Small intestine (tissue), 7 donors: ENCODE data around the gene IQGAP2. TPM values are rescaled to one million over a fixed set of nuclear protein-coding genes. Genes with fewer than 3 reads are reported as not detected.

Experiments used
- DNase-seq, 2 donors: peaks; one replicate each; pipeline versions ENCODE4 v3.0.0 to v3.0.0-alpha.2; 2013
- FAIRE-seq: peaks from 2 replicates; lab custom pipeline; 2012; peaks lifted over from hg19 to GRCh38; lab: Jason Lieb, UNC
- H3K27ac ChIP-seq, 3 donors: one replicate each; pipeline ENCODE4 v1.5.1; 2013; ENCODE audit warnings: low read length in 2 of 3, mild to moderate bottlenecking in 2 of 3, control low read depth in 1 of 3, inconsistent platforms in 1 of 3, low read depth in 1 of 3, moderate library complexity in 1 of 3
- H3K27me3 ChIP-seq, 3 donors: one replicate each; pipeline ENCODE4 v1.6.1; 2013; ENCODE audit warnings: low read length in 3 of 3, inconsistent platforms in 1 of 3; ENCODE audit not compliant: control insufficient read depth in 3 of 3, insufficient read depth in 3 of 3
- H3K36me3 ChIP-seq, 3 donors: one replicate each; pipeline ENCODE4 v1.6.1; 2013; ENCODE audit warnings: low read length in 3 of 3, inconsistent platforms in 1 of 3, low read depth in 1 of 3, mild to moderate bottlenecking in 1 of 3, moderate library complexity in 1 of 3; ENCODE audit not compliant: control insufficient read depth in 3 of 3, insufficient read depth in 2 of 3
- H3K4me1 ChIP-seq, 3 donors: one replicate each; pipeline ENCODE4 v1.6.1; 2013; ENCODE audit warnings: low read length in 2 of 3, inconsistent platforms in 1 of 3, low read depth in 1 of 3, mild to moderate bottlenecking in 1 of 3, moderate library complexity in 1 of 3; ENCODE audit not compliant: control insufficient read depth in 3 of 3, insufficient read depth in 2 of 3
- H3K4me3 ChIP-seq, 3 donors: one replicate each; pipeline ENCODE4 v1.5.1; 2013; ENCODE audit warnings: low read length in 3 of 3, control low read depth in 1 of 3, inconsistent platforms in 1 of 3, low read depth in 1 of 3, mild to moderate bottlenecking in 1 of 3, moderate library complexity in 1 of 3
- H3K9me3 ChIP-seq, 2 donors: one replicate each; pipeline ENCODE4 v1.6.1; 2013; ENCODE audit warnings: low read depth in 1 of 2, low read length in 1 of 2; ENCODE audit not compliant: control insufficient read depth in 2 of 2, insufficient read depth in 1 of 2
- WGBS, 3 donors: extraction: QIAGEN DNeasy Blood & Tissue Kit; methylation state at CpG; one replicate each; pipeline ENCODE4 v1.1.7; 2013; 5-methylcytosine and 5-hydroxymethylcytosine counted together
- polyA plus RNA-seq, 4 donors: library from polyadenylated mRNA; stranded (reverse) in 3 of 4; unstranded in 1 of 4; fragments of 200-250 nt in 3 of 4; fragments of 120-200 nt in 1 of 4; gene quantifications; one replicate each; pipeline versions ENCODE4 v1.2.1 to v1.2.3, GENCODE V29; 2013
- donor health status: healthy with polysubstance abuse.
- donor health status: control.
- donor health status: control.
- donor health status: Bipolar disorder and iron deficiency.
- donor health status: healthy.

IQGAP2 gene
- polyA plus RNA-seq, 4 donors, result 13.6 to 138 (median 85.6) TPM

DNA sequence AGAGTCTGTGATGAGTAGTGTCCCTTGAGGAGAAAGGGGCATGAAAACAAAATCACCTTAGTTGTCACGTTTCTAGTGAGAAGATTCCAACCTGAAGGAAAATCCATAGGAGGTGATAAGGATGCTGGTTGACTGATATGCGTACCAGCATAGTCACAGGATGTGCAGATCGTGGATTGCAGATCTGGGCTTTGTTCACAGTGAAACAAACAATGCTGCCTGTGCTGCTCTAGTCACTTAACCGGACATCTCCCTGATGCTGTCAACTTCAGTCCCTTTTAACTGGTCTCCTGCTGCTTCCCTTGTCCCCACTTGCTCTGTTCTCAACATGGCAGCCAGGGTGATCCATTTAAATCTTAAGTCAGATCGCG, 89.7 kb downstream of the IQGAP2 start:
- H3K36me3 ChIP-seq, result peaks cover 0 to 4% (median 0%) of the 10 kb centered on the region in 3 donors
- DNase-seq, result no peak
- no peak overlapping the region for H3K27ac ChIP-seq
- FAIRE-seq, result no peak
- H3K4me1 ChIP-seq, result peaks cover 0 to 11% (median 5%) of the 10 kb centered on the region in 3 donors
- H3K9me3 ChIP-seq, result no peaks in the 10 kb centered on the region
- H3K27me3 ChIP-seq, result no peaks in the 10 kb centered on the region
- H3K4me3 ChIP-seq, result no peak overlapping the region
- whole genome bisulfite sequencing, 3 donors, result 88 to 89% (median 88%) methylated on average over 6 of the region's 6 CpGs

DNA sequence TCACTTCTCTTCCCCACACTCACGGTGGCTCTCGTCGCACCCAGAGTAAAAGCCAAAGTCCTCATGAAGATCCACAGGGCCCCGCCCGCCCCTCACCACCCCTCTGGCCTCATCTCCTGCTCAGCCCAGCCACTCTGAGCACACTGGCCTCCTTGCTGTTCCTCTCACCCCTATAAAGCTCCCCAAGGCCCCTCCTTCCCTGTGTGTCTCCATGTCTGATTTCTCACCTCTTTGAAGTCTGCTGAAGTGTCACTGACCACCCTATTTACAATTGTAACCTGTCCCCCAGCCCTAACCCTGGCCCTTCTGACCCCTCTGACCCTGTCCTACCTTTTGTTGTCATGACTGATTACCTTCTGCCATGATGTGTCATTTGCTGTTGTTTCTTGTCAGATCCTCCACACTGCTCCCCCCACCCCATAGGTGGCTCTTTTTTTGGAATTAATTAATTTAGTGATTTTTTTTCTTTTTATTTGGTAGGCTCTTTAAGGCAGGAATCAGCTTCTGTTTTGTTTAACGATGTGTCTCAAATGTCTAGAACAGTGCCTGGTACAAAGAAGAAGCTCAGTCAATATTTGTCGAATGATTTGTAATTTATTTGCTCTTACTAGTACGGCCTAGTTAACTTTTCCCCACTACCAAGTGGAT, 90.2 kb downstream of the IQGAP2 start:
- Histone ChIP-seq H3K36me3 (peaks cover 0 to 4% (median 0%) of the 10 kb centered on the region in 3 donors), H3K9me3 (no peaks in the 10 kb centered on the region), H3K27me3 (no peaks in the 10 kb centered on the region), H3K27ac (no peak overlapping the region), H3K4me3 (no peak overlapping the region), H3K4me1 (peaks cover 0 to 9% (median 5%) of the 10 kb centered on the region in 3 donors)
- FAIRE-seq, result no peak
- DNase-seq, result no peak
- 75 to 87% (median 79%) methylated on average over 8 of the region's 8 CpGs for WGBS, 3 donors

DNA sequence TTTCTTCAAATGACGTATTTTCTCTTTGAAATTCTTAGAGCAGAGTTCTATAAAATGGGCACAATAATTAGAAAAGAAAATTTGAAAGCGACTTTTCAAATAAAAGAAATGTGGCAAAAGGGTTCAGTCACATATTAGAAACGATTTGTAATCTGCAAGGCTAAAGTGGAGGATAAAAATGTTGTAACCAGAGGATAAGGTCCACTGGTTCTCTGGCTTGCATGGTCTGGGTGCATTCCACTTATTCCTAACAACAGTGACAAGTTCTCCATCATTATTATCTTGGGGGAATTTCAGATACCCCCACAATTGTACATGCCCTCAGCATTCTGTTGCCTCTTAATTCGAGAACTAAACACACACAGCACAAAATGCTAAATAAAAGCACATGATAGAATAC, 91.1 kb downstream of the IQGAP2 start:
- 83 to 93% (median 88%) methylated on average over 4 of the region's 4 CpGs for WGBS, 3 donors
- Histone ChIP-seq H3K36me3 (no peaks in the 10 kb centered on the region), H3K4me3 (no peak overlapping the region), H3K27me3 (no peaks in the 10 kb centered on the region), H3K4me1 (peaks cover 0 to 9% (median 5%) of the 10 kb centered on the region in 3 donors), H3K9me3 (no peaks in the 10 kb centered on the region), H3K27ac (no peak overlapping the region)
- DNase-seq, result no peak
- FAIRE-seq, result no peak

DNA sequence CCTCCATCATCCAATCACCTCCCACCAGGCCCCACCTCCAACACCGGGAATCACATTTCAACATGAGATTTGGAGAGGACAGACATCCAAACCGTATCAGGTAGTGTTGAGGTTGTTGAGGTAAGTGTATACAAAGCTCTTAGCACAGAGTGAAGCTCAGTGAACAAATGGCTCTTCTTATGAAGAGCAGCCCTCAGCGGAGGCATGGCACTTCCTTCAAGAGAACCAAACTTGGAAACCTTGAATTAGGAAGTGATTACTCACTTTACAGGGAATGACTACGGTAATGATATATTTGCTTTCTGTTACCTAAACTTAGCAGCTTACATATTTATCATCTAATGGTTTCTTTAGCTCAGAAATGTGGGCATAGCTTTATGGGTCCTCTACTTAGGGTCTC, 92.8 kb downstream of the IQGAP2 start:
- no peak overlapping the region for H3K27ac ChIP-seq
- WGBS, 3 donors, result 83 to 94% (median 85%) methylated on average over 4 of the region's 4 CpGs

DNA sequence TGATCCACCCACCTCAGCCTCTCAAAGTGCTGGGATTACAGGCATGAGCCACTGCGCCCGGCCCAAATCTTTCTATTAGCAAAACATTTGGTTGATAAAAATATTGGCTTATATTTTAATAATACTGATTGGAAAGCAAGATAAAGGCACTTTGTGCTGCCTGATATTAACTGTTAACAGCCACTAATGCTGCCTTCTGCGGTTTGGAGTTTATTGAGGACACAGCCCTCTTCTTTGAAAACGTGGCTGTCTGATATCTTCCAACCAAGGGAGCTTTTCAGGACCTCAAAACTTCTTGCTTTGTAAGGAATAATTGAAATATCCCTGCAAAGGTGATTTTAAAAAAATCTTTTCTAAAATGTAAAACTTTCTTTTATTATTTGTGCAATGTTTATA, 94.0 kb downstream of the IQGAP2 start:
- peaks cover 0 to 5% (median 2%) of the 10 kb centered on the region in 3 donors for H3K4me1 ChIP-seq
- no peak for DNase-seq
- H3K27ac ChIP-seq, result no peak overlapping the region
- no peaks in the 10 kb centered on the region for H3K27me3 ChIP-seq
- H3K4me3 ChIP-seq, result no peak overlapping the region
- no peaks in the 10 kb centered on the region for H3K9me3 ChIP-seq
- WGBS, 3 donors, result 18 to 54% (median 38%) methylated on average over 4 of the region's 4 CpGs
- FAIRE-seq, result no peak
- no peaks in the 10 kb centered on the region for H3K36me3 ChIP-seq

More for the DNA sequence above, 92.8 kb downstream of the IQGAP2 start:
- no peaks in the 10 kb centered on the region for H3K36me3 ChIP-seq
- DNase-seq, result no peak
- no peak for FAIRE-seq
- H3K27me3 ChIP-seq, result no peaks in the 10 kb centered on the region
- H3K9me3 ChIP-seq, result no peaks in the 10 kb centered on the region
- H3K4me3 ChIP-seq, result no peak overlapping the region
- H3K4me1 ChIP-seq, result peaks cover 0 to 5% (median 5%) of the 10 kb centered on the region in 3 donors

DNA sequence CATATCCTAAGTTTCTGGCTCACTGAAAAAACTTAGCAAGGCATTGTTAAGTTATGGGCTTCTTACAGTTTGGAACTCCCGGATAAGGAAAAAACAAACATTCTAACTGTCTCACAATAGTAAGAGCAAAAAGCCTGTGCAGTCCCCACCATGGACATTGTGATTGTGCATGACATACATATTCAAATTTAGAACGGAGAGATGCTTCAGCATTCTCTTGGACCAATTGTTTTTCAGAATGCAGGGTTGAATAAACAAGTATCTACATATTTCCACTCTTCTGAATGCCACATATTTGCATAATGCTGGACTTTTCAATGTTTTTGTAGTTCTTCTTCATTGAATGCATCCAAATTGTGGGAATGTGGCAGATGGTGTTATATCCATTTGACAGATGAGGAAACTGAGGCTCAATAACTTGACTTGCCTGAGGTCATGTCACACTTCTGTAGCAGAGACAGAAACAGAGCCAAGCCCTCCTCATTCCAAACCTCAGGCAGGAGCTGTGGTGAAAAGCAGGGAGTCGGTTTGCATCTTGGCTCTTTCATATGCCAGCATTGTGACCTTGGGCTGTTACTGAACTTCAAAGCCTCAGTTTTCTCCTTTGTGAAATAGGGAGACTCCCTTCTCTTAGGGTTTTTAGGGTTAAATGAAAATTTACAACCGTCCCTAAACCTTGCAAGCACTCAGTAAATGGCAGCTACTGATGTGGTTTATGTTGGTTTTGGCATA, 95.1 kb downstream of the IQGAP2 start:
- Histone ChIP-seq H3K27ac (no peak overlapping the region), H3K4me1 (peaks cover 0 to 2% (median 2%) of the 10 kb centered on the region in 3 donors), H3K36me3 (no peaks in the 10 kb centered on the region), H3K9me3 (no peaks in the 10 kb centered on the region), H3K4me3 (no peak overlapping the region), H3K27me3 (no peaks in the 10 kb centered on the region)
- 72 to 80% (median 74%) methylated on average over 4 of the region's 4 CpGs for WGBS, 3 donors
- DNase-seq (no peak), FAIRE-seq (no peak)

DNA sequence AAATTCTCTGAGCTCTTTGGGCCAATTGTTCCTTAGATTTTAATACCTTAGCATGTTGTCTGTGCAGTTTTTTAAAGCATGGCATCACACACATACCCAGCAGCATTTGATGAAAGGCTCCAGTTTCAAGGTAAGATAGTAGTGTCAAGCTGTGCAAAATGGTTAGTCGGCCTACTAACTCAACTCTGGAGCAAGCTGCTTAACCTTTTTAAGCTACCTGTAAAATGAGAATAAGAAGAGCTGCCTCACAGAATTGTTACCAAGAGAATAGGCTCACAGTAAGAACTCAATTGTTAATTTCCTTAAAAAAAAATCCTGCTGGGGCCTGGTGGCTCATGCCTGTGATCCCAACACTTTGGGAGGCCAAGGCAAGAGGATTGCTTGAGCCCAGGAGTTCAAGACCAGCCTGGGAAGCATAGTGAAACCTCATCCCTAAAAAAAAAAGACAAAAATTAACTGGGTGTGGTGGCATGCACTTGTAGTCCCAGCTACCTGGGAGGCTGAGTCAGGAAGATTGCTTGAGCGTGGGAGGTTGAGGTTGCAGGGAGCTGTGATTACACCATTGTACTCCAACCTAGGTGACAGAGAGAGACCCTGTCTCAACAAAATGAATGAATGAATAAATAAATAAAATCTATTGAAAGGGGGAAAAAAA, 96.5 kb downstream of the IQGAP2 start:
- no peaks in the 10 kb centered on the region for H3K9me3 ChIP-seq
- 90 to 95% (median 94%) methylated on average over 2 of the region's 2 CpGs for WGBS, 3 donors
- H3K4me1 ChIP-seq, result peaks cover 0 to 2% (median 2%) of the 10 kb centered on the region in 3 donors
- no peak for DNase-seq
- H3K27me3 ChIP-seq, result no peaks in the 10 kb centered on the region
- no peak for FAIRE-seq
- H3K27ac ChIP-seq, result no peak overlapping the region
- no peak overlapping the region for H3K4me3 ChIP-seq
- no peaks in the 10 kb centered on the region for H3K36me3 ChIP-seq

DNA sequence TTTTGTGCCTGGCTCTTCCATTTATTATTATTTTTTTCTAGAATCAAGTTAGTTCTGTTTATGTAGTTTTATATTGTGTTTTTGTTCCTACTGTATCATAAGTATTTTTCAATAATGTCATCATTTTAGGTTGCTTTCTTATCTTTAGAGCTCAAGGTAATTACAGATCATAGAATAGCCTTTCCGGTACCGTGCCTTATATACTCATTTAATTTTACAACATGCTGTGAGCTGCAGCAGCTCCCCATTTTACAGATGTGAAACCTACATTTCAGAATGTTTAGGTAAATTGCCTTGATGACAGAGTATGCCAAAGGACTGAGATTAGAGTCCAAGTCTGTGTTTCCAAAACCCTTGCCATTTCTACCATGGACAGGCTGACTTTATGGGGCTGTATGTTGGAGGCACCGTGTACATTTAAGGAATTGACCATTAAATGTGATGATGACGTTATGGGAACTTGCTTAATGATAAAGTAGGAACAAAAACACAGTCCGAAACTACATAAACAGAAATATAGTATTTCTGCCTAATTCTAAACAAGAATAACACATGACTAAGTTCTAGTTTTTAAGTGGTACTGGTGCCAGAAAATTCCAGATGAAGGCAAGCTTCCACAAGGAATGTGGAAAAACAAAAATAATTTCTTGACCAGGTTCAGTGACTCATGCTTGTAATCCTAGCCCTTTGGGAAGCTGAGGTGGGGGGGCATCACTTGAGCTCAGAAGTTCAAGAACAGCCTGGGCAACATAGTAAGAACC, 97.7 kb downstream of the IQGAP2 start:
- no peak for FAIRE-seq
- DNase-seq, result no peak
- Histone ChIP-seq H3K4me3 (no peak overlapping the region), H3K27me3 (no peaks in the 10 kb centered on the region), H3K36me3 (no peaks in the 10 kb centered on the region), H3K27ac (no peak overlapping the region), H3K4me1 (peaks cover 0 to 4% (median 2%) of the 10 kb centered on the region in 3 donors), H3K9me3 (no peaks in the 10 kb centered on the region)
- WGBS, 3 donors, result 69 to 77% (median 72%) methylated on average over 5 of the region's 5 CpGs
